GM19467 (cell line): ENCODE results near the gene GMIP.

Experiments
- ATAC-seq: cut with Tn5 transposase; IDR thresholded peaks from one replicate; pipeline ENCODE4 v1.9.1; 2021; ENCODE audit warnings: mild to moderate bottlenecking, moderate library complexity; ENCODE audit not compliant: unreplicated experiment

Gene GMIP

DNA sequence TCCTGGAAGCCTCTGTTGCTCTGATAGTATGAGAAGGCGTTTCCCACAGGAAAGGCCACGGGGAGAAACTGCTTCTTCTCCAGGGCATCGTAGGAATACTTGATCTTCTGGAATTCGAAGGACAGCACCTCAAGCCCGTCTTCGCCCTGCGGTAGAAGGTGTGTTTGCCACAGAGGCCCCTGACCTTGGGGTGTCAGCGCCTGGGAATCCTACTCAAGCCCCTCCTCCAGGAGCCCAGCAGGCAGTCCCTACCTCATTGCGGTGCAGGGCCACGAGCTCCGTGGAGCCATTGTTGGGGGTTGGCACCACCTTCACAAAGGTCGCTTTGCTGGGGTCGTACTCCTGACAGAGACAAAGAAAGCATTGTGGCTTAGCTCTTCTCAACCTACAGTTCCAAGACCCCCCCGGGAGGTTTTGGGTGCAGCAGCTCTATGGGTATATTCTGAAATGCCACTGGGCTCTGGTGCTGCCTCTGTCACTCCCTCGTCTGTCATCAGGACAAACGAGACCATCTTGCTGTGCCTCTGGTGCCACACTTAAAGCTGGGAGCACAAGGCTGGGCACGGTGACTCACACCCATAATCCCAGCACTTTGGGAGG lies 16.3 kb upstream of the GMIP start:
- ATAC-seq, result no peak

DNA sequence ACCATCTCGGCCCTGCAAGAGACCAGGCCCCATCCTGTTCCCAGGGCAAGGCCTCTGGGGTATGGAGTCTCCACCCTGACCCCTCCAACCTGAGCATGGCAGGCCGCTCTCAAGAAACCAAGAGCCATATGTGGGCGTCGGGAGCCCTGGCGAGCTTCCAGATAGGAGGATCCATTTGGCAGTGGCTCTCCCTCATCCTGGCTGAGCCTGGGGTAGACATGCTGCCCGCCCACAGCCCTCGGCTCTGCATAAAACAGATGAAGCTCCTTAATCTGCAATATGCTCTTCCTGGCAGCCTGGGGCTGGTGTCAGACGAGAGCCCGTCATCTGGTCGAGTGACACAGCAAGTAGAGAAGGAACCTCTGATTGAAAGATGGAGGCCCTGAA lies 13.9 kb upstream of the GMIP start:
- ATAC-seq, result no peak

DNA sequence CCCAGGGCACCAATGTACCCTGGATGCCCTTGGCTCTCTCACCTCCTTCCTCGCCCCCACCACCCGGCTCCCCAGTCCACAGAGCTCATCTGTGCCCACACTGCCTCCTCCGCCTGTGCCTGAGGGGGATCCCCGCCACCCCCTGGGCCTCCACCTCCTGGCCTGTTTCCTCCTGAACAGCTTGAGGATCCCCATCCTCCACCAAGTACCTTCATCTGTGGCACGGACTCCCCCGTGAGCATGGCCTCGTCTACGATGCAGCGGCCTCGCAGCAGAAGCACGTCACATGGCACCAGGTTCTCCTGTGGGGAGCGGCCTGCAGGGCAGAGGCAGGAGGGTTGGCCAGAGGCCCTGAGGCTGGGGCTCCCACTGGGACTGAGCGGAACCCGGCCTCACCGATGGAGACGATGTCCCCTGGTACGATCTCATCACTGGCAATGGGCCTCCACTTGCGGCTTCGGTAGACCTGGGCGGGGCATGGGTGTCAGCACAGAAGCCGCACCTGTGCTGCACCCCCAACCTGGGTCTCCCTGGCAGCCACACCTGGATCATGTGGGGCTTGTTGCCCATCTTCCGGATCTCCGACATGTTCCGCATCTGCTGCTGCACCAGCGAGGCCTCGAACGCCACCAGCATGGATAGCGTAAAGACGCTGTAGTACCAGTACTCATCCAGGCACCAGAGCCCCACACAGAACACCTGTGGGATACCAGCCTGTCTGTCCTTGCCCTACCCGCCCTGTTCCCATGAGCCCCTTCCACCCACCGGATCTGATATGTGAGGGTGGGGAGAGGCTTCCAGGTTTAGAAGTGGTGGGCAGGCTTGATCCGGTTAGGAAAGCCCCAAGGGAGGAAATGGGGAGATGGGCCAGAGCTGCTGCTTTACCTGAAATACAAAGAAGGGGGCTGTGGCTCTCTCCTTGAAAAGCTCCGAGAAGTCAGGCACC lies 13.3 kb upstream of the GMIP start:
- ATAC-seq, result no peak

DNA sequence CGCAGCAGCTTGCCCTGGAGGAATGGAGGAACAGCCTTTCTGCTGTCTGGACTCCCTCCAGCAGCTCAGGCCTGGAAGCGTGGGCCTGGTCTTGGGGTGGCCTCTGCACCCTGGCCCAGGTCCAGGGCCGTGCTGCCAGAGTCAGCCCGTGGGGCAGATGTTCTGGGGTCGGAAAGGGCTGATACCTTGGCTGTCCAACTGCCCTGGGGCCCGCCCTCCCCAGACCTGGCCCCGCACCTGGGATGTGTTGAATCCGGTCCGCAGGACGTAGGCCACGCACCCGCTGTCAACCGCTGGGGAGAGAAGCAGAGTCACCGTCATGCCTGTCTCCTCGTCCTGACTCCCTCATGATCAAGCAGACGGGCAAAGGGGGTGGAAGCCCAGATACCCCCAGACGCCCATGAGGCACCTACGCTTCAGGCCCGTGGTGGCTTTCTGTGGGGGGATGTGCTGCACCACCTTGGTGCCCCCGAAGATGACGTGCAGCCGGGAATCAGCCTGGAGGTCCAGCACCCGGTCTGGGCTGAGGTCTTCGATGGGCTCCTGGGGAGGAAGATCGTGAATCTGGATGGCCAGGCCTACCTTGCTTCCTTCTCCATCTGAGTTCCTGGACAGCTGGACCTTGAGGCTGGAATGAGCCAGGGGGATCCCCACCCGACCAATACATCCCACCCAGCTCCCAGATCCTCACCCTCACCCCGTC lies 12.3 kb upstream of the GMIP start:
- no peak for ATAC-seq

DNA sequence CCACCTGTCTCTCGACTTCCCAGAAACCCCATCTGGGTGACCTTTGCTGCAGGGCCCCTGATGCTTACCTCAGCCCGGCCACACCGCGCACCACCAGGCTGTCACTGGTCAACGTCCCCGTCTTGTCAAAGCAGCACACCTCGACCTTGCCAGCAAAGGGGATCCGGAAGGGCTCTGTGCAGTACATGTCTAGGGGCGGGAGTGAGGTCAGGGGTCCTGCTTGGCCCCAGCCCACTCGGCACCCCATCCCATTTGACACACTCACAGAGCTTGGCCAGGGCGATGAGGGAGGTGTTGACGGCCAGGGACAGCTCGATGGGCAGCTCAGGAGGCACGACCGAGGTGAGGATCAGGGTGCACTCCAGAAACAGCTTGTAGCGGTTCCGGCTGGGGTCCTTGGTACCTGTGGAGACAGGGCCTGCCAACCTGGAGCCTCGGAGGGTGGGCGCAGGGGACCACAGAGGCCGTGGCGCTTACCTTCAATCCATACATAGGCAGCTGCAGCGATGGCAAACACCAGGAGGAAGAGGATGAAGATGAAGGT lies 11.7 kb upstream of the GMIP start:
- ATAC-seq, result no peak

DNA sequence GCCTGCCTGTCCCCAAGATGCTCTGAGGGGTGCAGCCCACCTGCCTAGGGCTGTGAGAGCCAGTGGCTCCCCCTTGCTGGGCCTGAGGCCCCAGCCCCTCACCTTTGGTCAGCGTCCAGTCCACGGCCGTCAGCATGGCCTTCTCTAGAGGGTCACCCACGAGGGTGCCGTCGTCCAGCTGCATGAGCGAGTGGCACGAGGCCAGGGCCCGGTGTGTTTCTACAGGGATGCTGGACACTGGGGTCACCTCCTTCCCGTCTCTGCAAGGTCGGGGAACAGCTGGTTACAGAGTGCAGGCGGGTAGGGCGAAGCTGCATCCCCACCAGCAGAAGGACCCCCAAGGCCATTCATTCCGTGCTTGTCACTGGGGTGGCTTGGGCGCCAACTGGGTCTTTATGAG lies 11.0 kb upstream of the GMIP start:
- no peak for ATAC-seq

DNA sequence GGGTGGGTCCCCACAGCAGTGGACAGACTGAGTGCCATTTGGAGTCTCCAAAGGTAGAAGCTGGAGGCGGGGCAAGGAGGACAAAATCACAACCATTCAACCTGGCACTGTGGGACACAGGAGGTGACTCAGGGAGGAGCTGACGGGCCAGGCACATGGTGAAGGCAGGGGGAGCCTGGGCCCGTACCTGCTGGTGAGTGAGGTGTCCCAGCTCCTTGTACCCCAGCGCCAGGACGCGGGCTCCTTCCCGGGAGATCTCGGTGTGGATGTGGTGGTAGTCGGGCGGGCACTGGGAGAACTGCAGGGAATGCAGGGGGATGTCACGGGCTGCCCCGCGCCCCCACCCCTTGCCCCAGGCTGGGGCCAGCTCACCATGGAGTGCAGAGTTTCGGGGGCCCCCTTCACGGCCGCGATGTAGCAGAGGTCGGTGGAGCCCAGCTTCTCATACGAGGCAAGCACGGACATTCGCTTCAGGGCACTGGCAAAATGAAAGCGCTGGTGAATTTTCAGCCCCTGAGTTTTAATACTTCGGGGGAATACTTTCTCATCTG lies 10.2 kb upstream of the GMIP start:
- ATAC-seq, result no peak

DNA sequence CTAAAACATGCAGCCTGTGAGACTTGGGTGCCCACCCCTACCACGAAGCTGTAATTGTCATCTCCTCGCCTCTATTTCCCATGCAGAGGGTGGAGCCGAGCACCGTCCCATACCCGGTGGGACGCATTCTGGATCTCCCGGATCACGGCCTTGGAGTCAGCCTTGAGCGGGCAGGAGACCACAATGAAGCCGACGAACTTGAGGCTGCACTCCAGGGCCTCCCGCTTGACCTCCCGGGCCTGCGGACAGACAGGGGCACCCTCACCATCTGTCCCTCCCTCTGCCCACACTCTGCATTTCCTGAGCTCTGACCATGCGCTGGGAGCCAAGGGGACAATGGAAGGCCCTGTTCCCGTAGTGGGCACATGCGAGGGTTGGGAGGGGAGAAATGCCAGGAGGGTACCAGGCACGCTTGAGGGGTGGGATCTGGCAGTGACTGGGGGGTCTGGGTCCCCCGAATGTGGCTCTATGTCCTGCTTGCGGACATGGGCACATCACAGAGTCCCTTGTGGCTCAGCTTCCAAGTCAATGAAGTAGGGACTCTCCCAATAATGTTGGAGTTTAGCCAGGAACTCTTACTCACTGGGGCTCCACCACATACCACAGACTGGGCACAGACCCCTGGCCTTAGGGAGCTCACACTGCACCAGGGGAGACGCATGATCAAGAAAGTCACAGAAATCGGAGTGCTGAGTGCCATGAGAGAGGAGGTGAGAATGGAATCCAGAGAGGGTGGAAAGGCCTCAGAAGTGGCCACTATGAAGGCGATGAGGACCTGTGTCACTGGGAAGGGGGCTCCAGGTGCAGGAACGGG lies 9.2 kb upstream of the GMIP start:
- no peak for ATAC-seq

DNA sequence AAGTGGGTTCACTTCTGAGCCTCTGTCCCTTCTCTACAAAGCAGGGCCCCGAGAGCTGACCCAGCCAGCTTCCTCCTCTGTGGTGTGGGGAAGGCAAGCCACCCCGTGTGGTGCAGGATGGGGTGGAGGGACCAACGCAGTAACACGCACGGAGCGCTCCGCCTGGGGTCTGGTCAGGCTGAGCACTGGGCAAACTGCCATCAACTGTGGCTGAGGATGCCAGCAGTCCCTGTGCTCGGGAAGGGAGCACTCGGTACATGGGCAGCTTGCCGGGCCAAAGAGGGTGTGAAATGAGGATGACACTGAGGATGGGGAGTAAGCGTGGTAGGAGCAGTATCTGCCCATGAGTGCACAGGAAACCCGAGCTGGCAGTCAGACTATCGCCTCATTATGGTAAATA lies 7.6 kb upstream of the GMIP start:
- ATAC-seq, result no peak

DNA sequence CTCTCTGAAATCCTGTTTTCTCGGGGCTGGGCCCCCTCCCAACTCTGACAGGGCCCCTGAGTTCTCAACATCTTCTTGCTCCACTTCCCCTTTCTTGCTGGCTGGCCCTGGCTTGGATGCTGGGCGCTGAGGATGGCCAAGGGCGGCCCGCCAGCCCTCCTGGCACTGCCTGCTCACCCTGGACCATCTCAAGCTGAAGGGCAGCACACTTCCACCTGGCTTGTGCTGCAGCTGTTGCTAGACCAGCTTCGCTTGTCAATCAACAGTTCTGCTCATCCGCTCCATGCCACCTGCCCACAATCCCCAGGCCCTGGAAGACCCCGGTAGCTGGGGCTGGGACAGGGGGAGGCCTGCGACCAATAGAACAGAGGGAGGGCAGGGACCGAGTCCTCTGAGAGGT lies 6.9 kb upstream of the GMIP start:
- no peak for ATAC-seq

DNA sequence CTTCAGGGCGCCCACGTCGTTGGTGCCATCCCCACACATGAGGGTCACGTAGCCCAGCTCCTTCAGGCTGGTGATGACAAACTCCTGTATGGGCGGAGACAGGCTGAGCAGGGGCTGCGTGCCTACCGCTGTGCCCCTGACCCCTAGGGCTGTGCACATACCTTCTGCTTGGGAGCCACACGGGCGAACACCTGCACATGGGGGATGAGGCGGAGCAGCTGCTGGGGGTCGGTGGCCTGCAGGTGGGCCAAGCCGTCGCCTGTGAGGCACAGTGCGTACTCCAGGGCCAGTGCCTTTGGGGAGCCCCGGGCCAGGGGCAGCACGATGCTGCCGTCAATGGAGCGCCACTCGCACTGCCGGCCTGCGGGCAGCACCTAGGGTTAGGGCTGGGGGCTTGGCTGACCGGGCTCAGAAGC lies 6.1 kb upstream of the GMIP start:
- ATAC-seq, result no peak

DNA sequence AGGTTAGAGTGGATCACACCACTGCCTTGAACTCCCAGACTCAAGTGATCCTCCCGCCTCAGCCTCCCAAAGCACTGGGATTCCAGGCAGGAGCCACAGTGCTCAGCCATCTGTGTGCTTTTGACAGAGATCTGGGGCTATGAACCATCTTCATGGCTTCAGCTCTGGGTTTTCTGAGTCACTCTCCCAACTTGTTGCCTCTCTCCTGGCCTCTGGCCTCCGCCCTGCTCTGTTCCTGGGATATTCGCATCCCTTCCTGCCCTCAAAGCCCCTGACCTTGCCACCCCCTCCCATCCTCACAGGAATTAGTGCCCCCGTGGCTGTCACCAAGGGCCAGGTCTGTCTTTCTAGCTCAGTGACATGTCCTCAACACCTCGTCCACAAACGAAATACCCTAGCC lies 5.7 kb upstream of the GMIP start:
- no peak for ATAC-seq

DNA sequence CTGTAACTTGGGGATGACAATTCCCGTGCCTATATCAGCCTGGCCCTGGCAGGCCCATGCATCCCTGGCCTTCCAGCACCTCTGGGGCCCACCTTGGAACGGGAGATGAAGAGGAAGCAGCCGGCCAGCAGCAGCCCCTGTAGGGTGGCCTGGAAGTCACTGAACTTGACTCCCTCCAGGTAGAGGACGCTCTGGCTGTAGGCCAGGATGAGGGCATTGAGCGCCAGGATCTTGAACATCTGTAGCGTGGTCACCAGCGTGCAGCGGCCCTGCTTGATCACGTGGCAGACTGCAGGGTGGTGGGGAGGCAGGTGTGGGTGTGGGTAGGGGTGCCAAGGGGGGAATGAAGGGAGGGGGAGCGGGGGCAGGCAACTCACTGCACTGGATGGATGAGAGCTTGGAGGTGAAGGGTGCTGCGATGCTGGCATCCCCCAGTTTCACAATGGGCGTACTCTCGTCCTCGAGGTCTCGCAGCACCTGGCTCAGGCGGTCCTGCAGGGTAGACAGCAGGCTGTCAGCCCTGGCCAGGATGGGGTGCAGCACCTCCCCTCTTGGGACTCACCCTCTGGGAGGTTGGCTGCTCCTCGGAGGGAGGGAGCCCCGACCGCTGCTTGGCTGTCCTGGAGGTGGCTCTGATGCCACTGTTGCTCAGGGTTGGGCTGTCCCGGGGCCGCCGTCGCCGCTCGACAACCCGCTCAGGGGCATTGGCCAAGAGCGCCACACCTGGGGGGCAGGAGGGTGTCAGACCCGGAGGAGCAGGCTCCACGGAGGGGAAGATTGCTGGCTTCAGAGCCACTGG lies 3.8 kb upstream of the GMIP start:
- no peak for ATAC-seq

DNA sequence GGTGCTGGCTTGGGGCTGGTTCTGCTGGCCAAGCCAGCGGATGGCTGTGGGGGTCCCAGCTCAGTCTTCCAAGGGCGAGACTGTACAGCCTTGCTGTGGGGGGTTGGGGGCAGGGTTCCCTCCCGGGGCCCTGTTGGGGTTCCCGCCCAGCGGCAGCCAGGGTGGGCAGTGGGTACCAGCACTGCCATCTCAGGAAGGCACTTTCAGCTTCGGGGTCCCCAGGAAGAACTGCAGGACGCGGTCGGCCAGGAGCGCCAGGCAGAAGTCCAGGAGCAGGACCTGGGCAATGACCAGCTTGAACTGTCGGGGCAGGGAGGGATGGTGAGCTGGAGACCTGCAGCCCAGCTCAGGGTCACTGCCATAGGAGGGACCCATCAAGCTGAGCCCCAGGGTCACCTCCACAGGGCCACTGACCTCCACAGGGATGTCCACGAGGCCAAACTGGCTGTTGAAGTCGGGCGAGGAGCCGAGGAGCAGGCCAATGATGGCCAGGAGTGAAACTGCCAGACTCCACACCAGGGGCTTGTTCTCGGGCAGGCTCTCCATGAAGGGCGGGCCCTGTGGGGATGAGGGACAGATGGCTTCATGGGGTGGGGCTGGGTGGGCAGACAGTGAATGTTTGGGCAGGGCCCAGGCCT lies 1.9 kb upstream of the GMIP start:
- no peak for ATAC-seq

DNA sequence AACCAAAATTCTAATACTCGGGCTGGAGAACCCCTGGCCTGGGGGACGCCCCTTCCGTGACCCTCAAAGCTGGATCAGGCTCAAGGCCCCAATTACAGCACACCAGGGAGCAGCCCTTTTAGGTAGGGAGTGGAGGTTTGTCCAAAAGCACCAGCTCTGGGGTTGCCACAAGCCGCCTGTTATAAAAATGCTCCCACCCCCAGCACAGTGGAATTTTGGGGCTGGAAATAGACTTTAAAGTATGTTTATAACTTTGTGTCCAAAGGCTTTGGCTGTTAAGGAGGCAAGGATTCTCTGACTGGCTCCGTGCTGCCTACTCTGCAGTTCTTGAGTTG lies 564 bp upstream of the GMIP start:
- no peak for ATAC-seq

DNA sequence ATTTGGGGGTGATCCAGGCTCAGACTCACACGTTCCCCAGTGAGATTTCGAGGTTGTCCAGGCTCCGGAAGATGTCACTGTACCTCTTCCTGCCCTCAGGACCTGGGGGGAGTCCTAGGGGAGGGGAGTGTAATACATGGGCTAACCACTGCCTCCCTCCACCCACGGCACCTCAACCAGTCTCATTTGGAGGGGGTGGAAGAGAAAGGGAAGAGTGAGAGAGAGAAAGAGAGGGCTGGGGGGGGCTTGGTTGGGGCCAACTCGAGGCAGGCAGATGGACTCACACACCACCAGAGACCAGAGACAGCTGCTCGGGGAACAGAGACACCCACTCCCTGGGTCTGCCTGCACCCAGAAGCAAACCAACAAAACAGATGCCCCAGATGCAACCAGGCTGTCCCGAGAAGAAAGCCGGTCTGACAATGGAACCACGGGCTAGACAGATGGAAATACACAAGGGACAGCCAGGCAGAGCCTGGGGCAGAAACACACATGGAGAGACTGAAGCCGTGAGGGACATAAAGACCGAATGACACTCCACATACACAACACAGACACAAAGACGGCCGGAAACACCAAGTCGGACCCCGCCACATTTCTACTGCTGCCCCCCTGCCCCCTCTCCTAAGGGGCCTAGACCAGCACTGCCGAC lies 825 bp downstream of the GMIP start:
- ATAC-seq, result peak; percentile 24

DNA sequence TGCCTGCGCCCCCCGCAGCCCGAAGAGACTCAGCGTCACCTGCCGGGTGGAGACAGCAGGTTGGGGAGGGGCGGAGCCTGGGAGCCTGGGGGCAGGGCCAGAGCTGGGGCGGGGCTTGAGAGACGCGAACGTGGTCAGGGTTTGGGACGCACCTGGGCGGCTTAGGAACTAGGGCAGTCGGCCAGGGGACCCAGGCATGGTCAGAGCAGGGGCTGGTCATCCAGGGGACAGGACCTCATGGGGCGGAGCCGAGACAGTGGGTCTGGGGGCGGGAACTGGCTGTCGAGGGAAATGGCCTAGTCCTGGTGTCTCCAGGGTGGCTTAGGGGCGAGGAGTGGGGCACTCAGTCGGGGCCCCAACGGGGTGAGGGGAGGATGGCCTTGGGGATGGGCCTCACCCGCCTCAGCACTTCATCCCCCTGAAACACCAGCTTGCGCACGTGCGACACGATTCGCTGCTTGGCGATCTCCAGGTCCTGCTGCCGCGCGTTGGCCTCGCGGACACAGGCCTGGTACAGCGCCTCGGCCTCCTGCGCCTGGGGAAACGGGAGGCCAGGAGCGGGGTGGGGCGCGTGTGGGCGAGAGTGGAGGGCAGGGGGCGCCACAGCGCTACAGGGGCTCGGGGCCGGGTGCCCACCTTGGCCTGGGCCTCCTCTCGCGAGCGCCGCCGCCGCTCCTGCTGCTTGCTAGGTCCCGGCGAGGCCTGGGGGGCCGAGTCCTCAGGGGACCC lies 5.8 kb downstream of the GMIP start:
- ATAC-seq, result no peak

DNA sequence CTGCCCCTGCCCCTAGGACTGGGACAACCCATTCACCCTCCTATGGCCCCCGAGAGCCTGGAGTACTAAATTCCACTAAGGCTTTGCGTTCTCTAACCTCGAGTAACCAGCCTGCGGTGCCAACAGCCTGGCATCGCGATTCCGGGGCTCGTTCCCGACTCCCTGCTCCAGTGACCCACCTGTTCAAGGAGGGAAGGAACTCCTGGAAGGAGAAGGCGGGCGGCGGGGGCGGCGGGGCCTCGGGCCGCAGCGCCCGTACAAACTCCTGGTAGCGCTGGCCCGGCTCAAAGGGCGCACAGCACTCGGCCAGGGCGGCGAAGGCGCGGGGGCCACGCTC lies 6.3 kb downstream of the GMIP start:
- ATAC-seq, result no peak
